HCEC 1CT (cell line): ENCODE data around the gene FAM131C.
"Not testable (repeated sequence)": the region's sequence is repeated elsewhere in the genome, so short reads cannot be mapped to it uniquely, and the experiment has no call there.

Source experiments
- DNase-seq: peaks from one replicate; pipeline ENCODE4 v3.0.0-alpha.2; 2017

The FAM131C gene

GRCh38 chr1:16032388-16033102 is 40.9 kb downstream of the FAM131C start:
- DNase-seq, result peak; percentile 72

- no peak for DNase-seq
These were observed 41.9 kb downstream of the FAM131C start for GRCh38 chr1:16031551-16031950.

- no peak for DNase-seq
These were observed 44.2 kb downstream of the FAM131C start for GRCh38 chr1:16029288-16029687.

- DNase-seq, result not testable (repeated sequence)
These were observed 44.5 kb downstream of the FAM131C start for GRCh38 chr1:16029003-16029268.

GRCh38 chr1:16028237-16029002 is 45.0 kb downstream of the FAM131C start:
- no peak for DNase-seq

- no peak for DNase-seq
These were observed 46.5 kb downstream of the FAM131C start for GRCh38 chr1:16026723-16027484.

GRCh38 chr1:16026302-16026701 is 47.1 kb downstream of the FAM131C start:
- not testable (repeated sequence) for DNase-seq

- DNase-seq, result no peak
These were observed 50.3 kb downstream of the FAM131C start for GRCh38 chr1:16023050-16023653.

- DNase-seq, result no peak
These were observed 51.1 kb downstream of the FAM131C start for GRCh38 chr1:16022393-16022792.

- DNase-seq, result no peak
These were observed 51.8 kb downstream of the FAM131C start, which contains the start of gene CLCNKA for GRCh38 chr1:16021681-16022080. Gene CLCNKA, plus strand, starts transcription at chr1:16022036. Its CDS starts 584 bp downstream, at chr1:16022620.

- DNase-seq, result not testable (repeated sequence)
These were observed 52.6 kb downstream of the FAM131C start for GRCh38 chr1:16020878-16021277.

- no peak for DNase-seq
These were observed 53.1 kb downstream of the FAM131C start for GRCh38 chr1:16020325-16020724.

- DNase-seq, result no peak
These were observed 53.7 kb downstream of the FAM131C start for GRCh38 chr1:16019644-16020277.

- no peak for DNase-seq
These were observed 54.5 kb downstream of the FAM131C start for GRCh38 chr1:16018749-16019643.

GRCh38 chr1:16018308-16018707 is 55.1 kb downstream of the FAM131C start:
- no peak for DNase-seq

- DNase-seq, result no peak
These were observed 55.8 kb downstream of the FAM131C start, which contains the start of gene HSPB7 for GRCh38 chr1:16017461-16018303. Gene HSPB7, minus strand, starts transcription at chr1:16018043. Its CDS starts 80 bp downstream, at chr1:16017963.

GRCh38 chr1:16017076-16017460 is 56.4 kb downstream of the FAM131C start:
- DNase-seq, result no peak

GRCh38 chr1:16015960-16016901 is 57.2 kb downstream of the FAM131C start:
- no peak for DNase-seq

- no peak for DNase-seq
These were observed 58.0 kb downstream of the FAM131C start for GRCh38 chr1:16015491-16015890.
